GM18909 (cell line): ENCODE data around the gene GALNT14.

Experiments
- ATAC-seq: cut with Tn5 transposase; IDR thresholded peaks from one replicate; pipeline ENCODE4 v1.9.1; 2021; ENCODE audit warnings: mild to moderate bottlenecking; ENCODE audit not compliant: unreplicated experiment, poor library complexity

Gene GALNT14

DNA sequence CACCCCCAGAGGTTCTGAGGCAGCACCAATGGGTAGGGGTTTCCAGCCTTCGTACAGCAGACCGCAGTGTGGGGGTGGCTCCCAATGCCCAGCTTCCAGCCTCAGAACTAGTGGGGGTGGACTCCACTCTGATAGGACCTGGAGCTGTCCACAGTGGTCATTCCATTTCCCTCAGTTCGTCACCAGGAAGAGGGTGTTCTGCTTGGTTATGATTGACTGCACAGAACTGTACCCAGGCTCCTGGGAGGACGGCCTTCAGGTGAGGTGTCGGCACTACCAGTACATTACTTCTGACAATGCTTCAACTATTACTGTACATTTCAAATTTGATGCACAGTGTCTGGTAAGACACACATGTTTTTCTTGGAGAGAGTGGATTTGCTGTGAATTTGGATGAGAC is 180.6 kb downstream of the GALNT14 start:
- no peak for ATAC-seq

DNA sequence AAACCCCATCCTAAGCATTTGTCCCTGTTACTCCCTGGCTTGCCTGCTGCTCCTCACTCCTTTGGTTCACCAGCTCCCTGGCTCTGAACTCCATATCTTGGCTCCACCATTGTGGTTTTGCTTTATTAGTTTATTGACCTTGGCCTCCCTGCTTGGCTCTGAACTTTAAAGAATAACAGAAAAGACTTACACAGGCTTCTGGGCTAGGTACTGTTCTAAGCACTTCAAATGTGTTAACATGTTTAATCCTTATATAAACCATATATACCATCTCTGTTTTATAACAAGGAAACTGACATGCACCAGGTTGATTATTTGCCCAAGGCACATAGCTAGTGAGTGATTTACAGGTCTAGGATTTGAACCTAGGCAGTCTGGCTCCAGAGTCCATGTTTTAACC is 181.2 kb downstream of the GALNT14 start:
- ATAC-seq: no peak

DNA sequence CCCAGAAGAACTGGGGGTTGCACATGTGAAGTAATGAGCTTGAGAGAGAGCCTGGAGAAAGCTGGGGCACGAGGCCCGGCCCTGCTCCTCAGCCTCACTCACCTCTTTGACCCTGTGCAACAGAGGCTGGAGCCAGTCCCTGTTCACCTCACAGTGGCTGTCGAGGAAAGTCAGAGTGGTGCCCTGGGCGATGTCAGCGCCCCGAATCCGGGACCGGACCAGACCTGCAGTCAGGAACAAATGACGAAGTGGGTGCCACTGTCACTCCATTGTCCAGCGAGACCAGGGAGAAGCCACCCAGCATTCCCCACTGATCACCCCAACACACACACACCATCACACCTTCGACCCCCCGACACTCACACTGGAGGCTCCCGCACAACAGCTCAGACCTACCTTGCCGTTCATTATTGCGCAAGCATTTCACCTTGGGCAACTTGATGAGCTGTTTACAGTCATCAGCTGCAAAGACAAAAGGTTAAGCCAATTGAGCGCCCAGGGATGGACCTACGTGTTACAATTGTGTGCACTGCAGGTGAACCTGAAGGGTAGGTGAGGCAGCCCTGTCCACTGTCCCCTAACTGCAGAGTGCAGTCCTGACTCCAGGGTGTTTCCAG is 182.6 kb downstream of the GALNT14 start:
- no peak for ATAC-seq

DNA sequence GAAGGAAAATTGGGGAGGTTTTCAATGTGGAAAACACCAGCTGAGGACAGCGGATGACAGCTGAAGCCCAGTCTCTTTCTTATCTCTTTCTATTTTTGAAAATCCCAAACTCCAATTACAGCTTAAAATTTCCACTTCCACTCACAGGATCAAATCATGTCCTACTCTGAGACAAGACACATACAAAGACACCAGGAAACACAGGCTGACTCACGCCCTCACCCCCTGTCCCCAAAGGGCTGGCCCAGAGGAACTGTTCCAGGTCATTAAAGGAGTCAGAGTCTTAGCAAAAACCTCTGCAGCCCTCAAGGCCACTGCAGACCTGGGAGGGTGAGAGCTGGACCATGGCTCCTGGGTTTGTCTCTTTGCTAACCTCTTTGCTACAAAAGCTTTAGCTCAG is 187.9 kb downstream of the GALNT14 start:
- ATAC-seq: no peak

DNA sequence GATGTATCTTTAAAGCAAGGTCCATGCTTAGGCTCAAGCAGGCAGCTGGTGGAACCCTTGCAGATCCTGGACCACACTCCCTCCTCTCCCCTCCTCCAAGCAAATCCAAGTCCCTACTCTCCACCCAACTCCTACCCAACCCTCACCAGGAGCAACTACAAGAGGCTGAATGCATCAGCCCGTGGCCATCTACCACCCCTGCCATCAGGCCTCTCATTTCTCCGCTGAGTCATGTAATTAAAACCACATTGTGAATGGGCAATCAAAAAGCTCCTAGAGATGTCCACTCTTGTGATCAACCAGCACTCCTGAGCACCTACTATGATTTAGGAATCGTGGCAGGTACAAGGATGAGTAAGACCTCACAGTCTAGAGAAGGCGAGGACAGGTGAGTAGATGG is 188.8 kb downstream of the GALNT14 start:
- no peak for ATAC-seq

DNA sequence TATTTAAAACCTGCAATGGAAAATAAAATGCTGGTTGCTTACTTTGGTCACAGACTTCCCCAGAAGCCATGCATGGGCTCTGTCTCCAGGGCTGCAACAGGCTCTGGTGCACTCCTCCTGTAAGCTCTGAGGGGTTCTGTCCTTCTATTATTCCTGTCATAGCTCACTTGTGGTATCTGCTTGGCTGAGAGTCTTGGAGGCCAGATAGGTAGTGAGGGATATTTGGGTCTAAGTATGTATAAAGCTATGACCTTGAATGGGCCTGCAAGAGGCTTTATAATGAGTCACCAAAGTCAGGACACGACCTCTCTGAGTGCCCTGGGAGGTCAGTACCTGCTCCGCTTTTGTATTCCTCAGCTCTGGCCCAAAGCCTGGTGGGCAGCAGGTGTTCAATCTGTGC is 189.4 kb downstream of the GALNT14 start:
- no peak for ATAC-seq

DNA sequence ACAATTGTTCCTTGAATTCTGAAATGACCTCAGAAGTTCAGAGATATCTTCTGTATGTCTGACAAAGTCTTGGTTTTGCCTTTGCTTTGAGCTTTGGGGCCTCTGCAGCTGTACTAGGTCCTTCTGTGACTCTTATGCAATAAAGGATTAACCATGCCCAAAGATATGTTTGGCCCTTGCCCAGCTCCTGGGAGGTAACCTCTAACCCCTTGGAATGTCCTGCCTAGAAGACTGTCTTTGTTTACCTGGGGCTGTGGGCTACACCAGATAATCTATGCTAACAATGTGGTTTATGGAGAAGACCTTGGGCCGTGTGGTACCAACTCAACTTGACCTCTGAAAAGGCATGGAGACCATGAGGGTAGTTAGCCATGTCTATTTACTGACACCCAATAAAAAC is 190.1 kb downstream of the GALNT14 start:
- ATAC-seq: no peak

DNA sequence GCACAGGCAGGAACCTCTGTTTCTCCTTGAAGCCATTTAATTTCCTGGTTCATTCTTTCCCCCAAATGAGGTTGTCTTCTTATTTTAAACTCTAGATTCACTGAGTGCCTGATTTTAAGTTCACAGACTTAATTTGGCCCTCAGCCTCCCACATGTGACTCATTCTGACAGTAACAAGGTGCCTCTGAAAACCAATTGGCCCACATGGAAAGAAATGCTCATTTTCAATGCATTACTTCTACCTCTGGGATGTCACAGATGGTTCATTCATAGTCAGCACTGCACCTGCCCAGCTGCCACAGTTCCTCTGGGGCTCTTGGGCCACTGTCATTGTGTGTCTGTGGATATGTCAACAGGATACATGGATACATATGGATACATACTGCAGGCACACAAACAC is 190.6 kb downstream of the GALNT14 start:
- ATAC-seq: no peak

DNA sequence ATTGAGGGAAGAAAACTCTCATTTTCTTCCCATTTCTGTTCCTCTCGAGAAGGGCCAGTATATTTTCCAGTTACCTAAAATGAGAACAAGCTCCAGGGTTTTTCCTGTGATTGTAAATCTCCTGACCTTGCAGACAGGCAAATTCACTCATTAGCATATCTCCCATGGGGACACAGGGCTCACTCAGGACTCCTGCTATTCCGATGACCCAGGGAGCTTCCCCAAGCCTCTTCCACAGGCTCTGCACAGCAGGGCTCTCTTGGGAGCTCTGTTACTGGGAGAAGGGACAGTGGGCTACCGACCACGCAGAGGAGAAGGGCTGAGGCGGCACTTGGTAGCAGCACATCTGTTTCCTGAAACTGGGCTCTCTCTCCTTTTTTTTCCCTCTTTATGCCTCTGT is 195.8 kb downstream of the GALNT14 start:
- no peak for ATAC-seq

DNA sequence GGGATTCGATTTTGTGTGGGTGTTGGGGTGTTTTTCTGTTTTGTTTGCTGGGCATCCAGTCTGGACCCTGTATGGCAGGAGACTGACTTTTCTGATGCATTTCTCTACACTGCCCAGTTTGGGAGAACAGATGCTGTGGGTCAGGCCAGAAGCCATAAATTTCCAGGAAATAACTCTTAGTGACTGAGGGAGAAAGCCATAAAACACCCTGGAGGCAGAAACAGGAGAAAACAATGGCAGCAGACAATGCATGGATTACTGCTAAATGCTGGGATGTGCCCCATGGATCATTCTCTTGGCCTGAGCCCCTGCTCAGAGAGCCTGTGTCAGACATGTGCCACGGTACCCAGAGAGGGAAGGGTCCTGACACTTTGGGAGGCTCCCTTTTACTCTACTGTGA is 197.4 kb downstream of the GALNT14 start:
- no peak for ATAC-seq

DNA sequence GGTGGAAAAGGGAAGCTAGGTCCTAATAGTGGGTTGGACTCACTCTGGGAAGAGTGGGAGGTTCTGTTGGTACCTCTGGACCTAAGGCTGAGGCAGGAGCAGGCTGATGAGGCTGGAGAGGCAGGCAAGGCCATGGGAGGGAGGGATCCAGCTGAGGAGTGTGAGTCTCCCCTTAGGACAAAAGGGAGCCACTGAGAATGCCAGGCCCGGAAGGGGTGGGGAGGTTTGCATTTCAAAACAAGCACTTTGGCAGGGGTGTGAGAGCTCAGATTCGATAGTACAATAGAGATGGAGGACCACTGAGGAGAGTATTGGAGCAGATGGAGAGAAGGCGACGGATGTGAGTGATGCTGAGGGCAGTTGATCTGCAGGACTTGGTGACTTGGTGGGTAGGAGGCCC is 198.9 kb downstream of the GALNT14 start:
- ATAC-seq: no peak

DNA sequence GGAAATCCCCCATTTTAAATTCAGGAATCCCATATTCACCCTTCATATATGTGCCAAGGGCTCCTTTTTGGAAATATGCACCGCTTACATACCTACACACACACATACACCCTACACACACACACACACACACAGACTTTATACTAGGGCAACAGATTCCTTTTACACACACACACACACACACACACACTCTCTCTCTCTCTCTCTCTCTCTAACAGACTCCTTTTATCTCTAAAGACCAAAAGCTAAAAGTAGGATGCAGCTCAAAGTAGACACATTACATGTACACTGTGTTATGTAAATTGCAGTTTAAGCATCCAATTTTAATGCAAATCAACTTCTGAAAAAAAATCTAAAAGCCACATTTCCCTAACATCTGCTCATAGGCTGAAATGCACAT is 200.0 kb downstream of the GALNT14 start:
- ATAC-seq: no peak

DNA sequence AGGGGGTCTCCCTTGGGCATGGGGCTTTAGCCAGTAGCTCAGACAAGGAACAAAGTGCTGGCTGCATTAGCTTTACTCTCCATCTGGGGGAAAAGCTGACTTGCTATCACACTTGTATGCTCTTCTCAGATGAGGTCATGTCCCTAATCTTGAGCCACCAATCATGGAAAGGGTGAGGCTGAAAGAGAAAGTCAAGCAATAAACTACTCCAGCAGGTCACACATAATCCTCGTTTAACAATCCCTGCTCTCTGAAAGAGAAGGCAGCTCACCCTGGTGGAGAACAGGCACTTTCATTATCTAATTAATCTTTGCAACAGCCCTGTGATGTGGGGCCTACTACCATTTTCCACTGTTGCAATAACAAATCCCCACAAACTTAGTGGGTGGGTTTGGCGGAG is 201.3 kb downstream of the GALNT14 start:
- no peak for ATAC-seq

DNA sequence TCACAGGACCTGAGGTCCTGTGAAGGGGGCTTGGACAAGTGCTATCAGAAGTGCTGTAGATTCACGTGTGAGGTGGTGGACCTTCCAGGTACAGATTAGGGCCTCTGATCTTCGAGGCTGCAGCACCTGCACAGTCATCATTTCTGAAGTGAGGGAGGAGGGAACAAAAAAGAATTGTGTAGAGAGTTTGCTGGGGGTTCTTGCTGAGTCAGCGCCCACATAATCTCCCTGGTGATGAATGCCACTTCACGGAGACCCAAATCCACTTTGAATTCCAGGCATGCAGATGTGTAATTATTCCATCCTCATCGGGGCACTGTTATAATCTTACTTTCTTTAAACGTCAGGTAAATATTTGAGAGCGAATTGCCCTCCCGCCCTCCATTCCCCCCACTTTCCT is 202.4 kb downstream of the GALNT14 start:
- ATAC-seq: no peak

DNA sequence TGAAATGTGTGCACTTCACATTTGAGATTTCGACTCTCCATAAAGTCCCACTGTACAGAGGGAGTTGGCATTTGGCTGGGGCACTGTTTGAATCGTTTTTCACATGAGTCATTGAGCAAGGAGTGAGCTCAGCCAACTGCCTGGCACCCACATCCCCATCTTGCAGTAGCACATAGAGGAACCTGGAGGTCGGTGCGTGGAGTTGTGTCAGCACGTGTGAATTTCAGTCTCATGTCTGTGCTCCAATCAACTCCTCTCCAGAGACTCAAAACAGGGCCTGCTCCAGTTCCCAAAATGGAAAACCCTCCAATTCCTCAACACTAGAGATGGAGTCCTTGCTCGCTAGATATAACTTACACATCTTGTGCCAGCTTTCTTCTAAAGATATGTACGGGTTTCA is 204.2 kb downstream of the GALNT14 start:
- no peak for ATAC-seq

DNA sequence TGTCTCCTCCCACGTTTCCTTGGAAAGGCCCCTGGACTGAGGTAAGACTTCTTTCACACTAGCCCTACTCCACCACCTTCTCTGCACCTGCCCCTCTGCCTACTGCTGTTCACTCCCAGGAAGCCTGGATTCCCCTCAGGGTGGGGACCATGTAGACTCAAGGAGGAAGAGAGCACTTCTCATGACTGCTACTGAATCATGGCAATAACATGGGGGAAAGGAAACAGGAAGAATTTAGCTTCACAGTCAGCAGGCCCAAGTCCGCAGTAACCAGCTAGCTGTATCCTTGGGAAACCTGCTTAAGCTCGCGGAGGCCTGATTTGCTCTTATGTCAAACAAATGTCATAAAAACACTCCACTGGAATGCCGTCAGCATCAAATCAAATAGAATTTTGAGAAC is 204.7 kb downstream of the GALNT14 start:
- ATAC-seq: no peak

DNA sequence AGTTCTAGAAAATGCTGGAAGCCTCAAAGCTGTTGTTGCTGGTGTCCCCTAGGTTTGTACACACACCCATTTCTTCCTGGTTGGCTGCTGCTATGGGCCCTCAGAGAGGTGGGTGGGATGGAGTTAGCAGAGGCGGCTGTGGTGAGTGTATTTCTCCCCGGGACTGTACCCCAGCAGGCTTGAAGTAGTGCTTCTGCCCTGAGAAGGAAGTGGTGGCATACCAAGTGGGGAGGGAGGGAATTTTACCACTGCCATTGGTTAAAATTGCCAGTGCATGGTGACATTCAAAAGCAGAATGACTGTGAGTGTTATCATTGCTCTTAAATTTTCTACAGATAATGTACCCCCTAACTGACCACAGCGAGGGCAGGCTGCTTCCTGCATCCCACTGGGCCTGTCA is 205.4 kb downstream of the GALNT14 start:
- ATAC-seq: no peak

DNA sequence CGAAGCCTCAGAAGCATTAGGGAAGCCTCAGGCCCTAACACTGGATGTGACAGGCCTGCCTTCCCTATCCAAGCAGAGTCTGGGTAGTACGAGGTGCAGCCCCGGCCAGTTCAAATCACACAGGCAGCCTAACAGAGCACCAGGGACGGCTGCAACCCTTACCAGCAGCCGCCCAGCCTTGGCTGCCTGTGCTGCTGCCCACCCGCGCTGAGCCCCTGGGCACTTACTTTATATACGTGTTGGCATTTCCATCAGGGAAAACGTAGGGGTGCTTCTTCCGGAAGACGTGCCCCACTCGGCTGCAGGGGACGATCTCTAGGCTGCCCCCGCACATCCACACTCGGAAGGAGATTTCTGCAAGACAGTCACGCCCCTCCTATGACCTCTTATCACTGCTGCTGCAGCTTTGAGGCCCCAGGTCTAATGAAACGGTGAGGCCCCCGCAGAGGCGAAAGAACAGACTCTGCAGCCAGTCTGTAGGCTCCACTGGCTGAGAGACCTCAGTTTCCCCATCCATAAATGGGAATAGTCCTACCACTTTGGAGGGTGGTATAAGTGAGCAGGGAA is 206.3 kb downstream of the GALNT14 start:
- ATAC-seq: no peak

DNA sequence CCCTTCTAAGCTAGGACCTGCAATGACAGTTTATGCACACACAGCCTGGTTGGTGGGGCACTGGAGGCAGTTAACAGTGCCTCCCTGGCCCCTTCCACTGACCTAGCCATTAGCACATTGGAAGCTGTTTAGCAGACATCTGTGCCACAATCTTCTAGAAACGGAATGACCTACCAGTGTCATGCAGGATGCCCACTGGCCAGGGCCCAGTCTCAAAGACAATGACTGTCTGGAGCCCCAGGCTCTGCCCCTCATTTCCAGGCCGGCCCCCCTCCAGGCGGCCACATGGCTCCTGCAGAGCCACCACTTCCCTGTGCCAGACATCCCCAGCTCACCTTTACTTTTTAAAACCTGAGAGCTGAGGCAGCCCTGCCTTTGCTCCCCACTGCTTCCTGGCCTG is 207.5 kb downstream of the GALNT14 start:
- ATAC-seq: no peak

DNA sequence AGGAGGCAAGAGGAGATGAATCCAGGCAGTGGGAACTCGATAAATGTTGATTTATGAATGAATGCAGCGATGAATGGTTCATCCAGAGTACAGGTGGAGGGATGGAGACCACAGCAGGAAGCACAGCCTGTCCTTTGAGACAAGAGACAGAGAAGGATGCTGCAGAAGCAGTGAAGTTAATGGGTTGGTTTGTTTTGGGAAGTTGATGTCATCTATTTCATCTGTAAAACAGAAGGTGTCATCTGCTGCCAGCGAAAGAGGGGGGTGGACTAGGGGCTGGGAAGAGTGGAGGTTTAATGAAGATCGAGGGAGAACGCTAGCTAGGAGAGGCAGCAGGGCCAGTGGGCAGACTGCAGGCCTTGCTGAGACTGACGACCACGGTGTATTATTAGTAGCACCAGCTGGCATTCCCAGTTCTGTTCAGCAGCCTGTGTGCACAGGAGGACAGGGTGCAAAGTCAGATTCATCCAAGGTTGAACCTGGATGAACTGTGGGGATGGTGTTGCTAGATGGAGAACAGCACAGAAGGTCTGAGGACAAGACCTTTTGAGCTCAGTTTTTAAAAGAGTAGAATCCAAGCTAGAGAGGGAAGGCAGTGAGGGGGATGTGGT is 210.7 kb downstream of the GALNT14 start:
- ATAC-seq: no peak

DNA sequence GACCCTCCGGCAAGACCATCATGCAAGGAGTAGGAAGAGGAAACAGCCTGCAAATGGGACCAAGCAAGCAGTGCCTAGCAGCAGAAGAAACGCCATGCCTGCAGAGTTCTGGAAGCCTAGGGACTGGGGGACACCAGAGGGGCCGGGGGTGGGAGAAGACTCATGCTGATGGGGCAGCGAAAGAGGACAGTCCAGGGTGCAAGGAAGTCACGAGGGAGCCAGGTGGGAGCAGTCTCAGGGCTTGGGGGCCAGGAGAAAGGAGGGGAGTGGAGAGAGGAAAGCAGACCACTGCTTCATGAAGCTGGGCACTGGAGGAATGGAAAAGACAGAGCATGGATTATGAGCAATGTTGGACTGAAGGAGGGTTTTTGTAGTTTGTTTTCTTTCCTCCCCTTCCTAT is 211.6 kb downstream of the GALNT14 start:
- ATAC-seq: no peak

DNA sequence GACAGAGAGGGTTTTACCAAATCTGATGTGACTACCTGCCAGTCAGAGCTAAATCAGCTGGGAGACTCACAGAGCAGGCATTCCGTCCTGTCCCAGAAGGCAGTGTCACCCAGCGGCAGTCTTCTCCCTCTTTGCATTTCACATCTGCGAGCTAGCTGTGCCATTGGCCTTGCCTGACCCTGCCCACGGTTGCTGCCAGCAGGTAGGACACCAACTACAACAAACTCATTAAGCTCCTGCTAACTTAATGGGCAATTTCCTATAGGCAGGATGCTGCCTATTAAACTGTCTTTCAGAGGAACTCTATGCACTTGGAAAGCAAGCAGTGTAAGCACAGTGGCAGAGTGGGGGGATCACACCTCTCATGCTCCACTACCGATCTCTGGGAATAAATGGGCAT is 214.6 kb downstream of the GALNT14 start:
- ATAC-seq: no peak
